Vein endothelial cell (primary cell): Measurements from ENCODE around the gene TRIM64. TPM values are rescaled to one million over a fixed set of nuclear protein-coding genes. Genes with fewer than 3 reads are reported as not detected.

Source experiments
- small RNA-seq: library from RNA; depleted of rRNA; stranded (forward); fragments of <200 nt; gene quantifications from one replicate; pipeline ENCODE3, GENCODE V24; 2012
- total RNA-seq: library from RNA; depleted of rRNA; stranded (reverse); fragments of >200 nt; gene quantifications from 2 replicates; pipeline ENCODE4 v1.2.3, GENCODE V29; 2012

The TRIM64 gene
- not detected in 2 replicates for total RNA-seq

DNA sequence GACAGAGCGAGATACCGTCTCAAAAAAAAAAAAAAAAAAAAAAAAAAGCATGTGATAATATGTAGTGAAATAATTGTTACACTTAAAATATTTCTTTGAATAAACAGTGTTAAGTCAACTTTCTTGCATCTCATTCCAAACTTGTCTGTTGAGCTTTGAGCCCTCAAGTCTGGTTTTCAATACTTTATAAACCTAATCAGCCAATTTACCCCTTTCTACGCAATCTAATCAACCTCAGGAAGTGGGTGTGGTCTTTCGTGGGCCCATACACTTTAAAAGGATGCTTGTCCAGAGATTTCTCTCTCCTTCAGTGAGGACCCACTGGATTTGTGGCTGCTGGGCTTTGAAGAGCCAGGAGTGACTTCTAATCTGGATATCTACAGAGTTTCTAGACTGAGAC, at the start of gene TRIM64:
TRIM64 (plus strand) TSS at position 301 of the 400 bp plus-strand sequence. CDS start 2,467 bp downstream, outside the sequence.

DNA sequence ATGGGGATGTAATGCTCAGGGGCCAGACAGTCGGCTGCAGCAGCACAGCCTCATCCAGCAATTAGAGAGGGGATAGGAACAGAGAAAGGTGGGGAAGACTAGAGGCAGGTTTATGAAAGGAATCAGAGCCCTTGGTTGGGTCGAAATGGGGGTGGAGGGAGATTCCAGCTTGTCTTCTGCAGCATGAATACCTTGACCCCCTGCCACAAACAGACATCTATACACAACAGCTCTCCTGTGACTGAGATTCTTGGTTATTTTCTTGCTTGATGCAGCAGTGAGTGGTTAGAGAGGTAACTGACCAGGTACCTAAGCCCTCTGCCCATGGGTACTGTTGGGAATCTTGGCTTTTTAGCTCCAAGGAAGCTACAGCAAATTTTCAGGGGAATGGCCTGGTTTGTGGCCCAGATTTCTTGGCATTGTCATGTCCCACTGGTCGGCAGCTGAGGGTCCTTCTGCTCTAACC, 43.6 kb upstream of the TRIM64 start, which contains the start of gene TRIM49D1:
TRIM49D1 (minus strand) TSS at position 51 of the 466 bp plus-strand sequence. CDS start 4,535 bp downstream, outside the sequence.

GRCh38 chr11:89923764-89924163, 42.1 kb upstream of the TRIM64 start, which contains the start of gene TRIM49D2:
Gene TRIM49D2, plus strand, starts transcription at chr11:89924064. Its CDS starts 2,698 bp downstream, at chr11:89926762.

Small RNAs within 50 kb of the gene (small RNA-seq; reads per million reads assigned to genes)
- not detected for gene AP004607.1

Other genes starting within 250 kb of the TRIM64 start
- not detected in 2 replicates for gene TRIM49, start 157.5 kb upstream of the TRIM64 start, total RNA-seq
- not detected in 2 replicates for gene TRIM64B, start 87.5 kb upstream of the TRIM64 start, total RNA-seq
- not detected in 2 replicates for gene TRIM49D1, start 43.8 kb upstream of the TRIM64 start, total RNA-seq
- gene TRIM49D2, start 42.0 kb upstream of the TRIM64 start, total RNA-seq = not detected in 2 replicates
- not detected in 2 replicates for gene TRIM49C, start 65.1 kb downstream of the TRIM64 start, total RNA-seq
- not detected in 2 replicates for gene UBTFL1, start 119.9 kb downstream of the TRIM64 start, total RNA-seq
- gene NAALAD2, start 168.6 kb downstream of the TRIM64 start, total RNA-seq = 0.29 TPM in 1 of 2 replicates, not detected in the other